Fibroblast of lung (primary cell): ENCODE data around the gene CH25H. TPM values are rescaled to one million over a fixed set of nuclear protein-coding genes. Genes with fewer than 3 reads are reported as not detected.
A peak's percentile ranks its signal among the peaks of the same experiment; 100 is the strongest.

Experiments used
- DNase-seq, 2 donors: peaks; one replicate each; pipeline versions ENCODE4 v3.0.0 to v3.0.0-alpha.2; 2010; ENCODE audit warnings: low read depth in 2 of 2
- H2AFZ ChIP-seq: 2 replicates; pipeline ENCODE4 v1.5.1; 2012; ENCODE audit warnings: low read length, control low read depth, inconsistent platforms
- H3K27ac ChIP-seq: 2 replicates; pipeline ENCODE4 v1.5.1; 2011; ENCODE audit warnings: low read length, control low read depth; ENCODE audit not compliant: insufficient read depth
- H3K27me3 ChIP-seq: 2 replicates; pipeline ENCODE4 v1.5.1; 2011; ENCODE audit warnings: mild to moderate bottlenecking, low read length; ENCODE audit not compliant: control insufficient read depth, insufficient read depth
- H3K36me3 ChIP-seq: 2 replicates; pipeline ENCODE4 v1.5.1; 2011; ENCODE audit warnings: low read length; ENCODE audit not compliant: control insufficient read depth, insufficient read depth
- H3K4me1 ChIP-seq: 2 replicates; pipeline ENCODE4 v1.5.1; 2011; ENCODE audit warnings: low read length; ENCODE audit not compliant: control insufficient read depth, insufficient read depth; ENCODE audit errors: extremely low read depth
- H3K4me2 ChIP-seq: 2 replicates; pipeline ENCODE4 v1.5.1; 2011; ENCODE audit warnings: low read length, control low read depth; ENCODE audit not compliant: insufficient read depth; ENCODE audit errors: extremely low read depth
- H3K4me3 ChIP-seq, 4 experiments: fragments of 200-600 bp in 1 of 4; sonication (generic) in 1 of 4; replicated peaks in 1 of 4; 2 replicates each; pipeline ENCODE4 v1.5.1; 2011 to 2016; ENCODE audit warnings: low read length in 4 of 4, low read depth in 3 of 4, mild to moderate bottlenecking in 3 of 4, control low read depth in 2 of 4, inconsistent platforms in 1 of 4, mixed read lengths in 1 of 4; ENCODE audit not compliant: insufficient read depth in 1 of 4; ENCODE audit errors: control extremely low read depth in 1 of 4
- H3K79me2 ChIP-seq: 2 replicates; pipeline ENCODE4 v1.5.1; 2012; ENCODE audit warnings: mild to moderate bottlenecking, low read length, inconsistent platforms; ENCODE audit not compliant: control insufficient read depth, insufficient read depth
- H3K9ac ChIP-seq: 2 replicates; pipeline ENCODE4 v1.5.1; 2011; ENCODE audit warnings: mild to moderate bottlenecking, low read length, control low read depth; ENCODE audit not compliant: insufficient read depth
- H3K9me3 ChIP-seq: 2 replicates; pipeline ENCODE4 v1.5.1; 2012; ENCODE audit warnings: low read depth, low read length; ENCODE audit not compliant: control insufficient read depth, insufficient read depth
- H4K20me1 ChIP-seq: 2 replicates; pipeline ENCODE4 v1.5.1; 2011; ENCODE audit warnings: low read length; ENCODE audit not compliant: control insufficient read depth, insufficient read depth; ENCODE audit errors: extremely low read depth
- CTCF ChIP-seq, 2 donors: IDR thresholded peaks in 1 of 2; conservative IDR thresholded peaks in 1 of 2; 1 replicate in 1 of 2; 2 replicates in 1 of 2; pipeline ENCODE4 v1.5.1; 2011 to 2012; ENCODE audit warnings: low read length in 2 of 2, control low read depth in 1 of 2, inconsistent platforms in 1 of 2, low read depth in 1 of 2, mild to moderate bottlenecking in 1 of 2
- EZH2 ChIP-seq: IDR thresholded peaks from 2 replicates; pipeline ENCODE4 v1.5.1; 2012; ENCODE audit warnings: low read length, control low read depth, mild to moderate bottlenecking; ENCODE audit errors: missing control alignments
- polyA plus RNA-seq, 2 donors: library from polyadenylated mRNA; depleted of rRNA in 1 of 2; stranded (reverse) in 1 of 2; unstranded in 1 of 2; fragments of >200 nt; gene quantifications; 2 replicates each; pipeline ENCODE4 v1.2.1, GENCODE V29; 2011 to 2012; ENCODE audit warnings: missing spikeins in 1 of 2
- total RNA-seq: library from RNA; depleted of rRNA; stranded (reverse); fragments of >200 nt; gene quantifications from 2 replicates; pipeline ENCODE4 v1.2.1, GENCODE V29; 2014

The CH25H gene
- total and polyA plus RNA-seq, 2 donors (not counting 1 experiment from before 2014, with no cell fraction given): 1.7 to 17.7 TPM

- Histone ChIP-seq H3K27ac (no peak overlapping the region), H3K4me3 (no peak overlapping the region), H3K79me2 (no peaks in the 10 kb centered on the region), H3K9me3 (no peaks in the 10 kb centered on the region), H3K9ac (no peak overlapping the region), H4K20me1 (no peaks in the 10 kb centered on the region), H3K4me1 (no peaks in the 10 kb centered on the region), H3K4me2 (no peak overlapping the region), H3K36me3 (no peaks in the 10 kb centered on the region), H3K27me3 (no peaks in the 10 kb centered on the region), H2AFZ (no peak overlapping the region)
- peak; percentile 23 to 50 for DNase-seq
- no peak for TF ChIP-seq CTCF (conservative IDR thresholded peaks at IDR 0.05 in 1 of 2, IDR thresholded peaks at IDR 0.05 in 1 of 2; ENCODE audit: low read depth in 1 of 2, low read length in 2 of 2)
- TF ChIP-seq EZH2: no peak
These were observed 21.5 kb downstream of the CH25H start for GRCh38 chr10:89185658-89186057.

- Histone ChIP-seq H2AFZ (no peak overlapping the region), H3K9ac (no peak overlapping the region), H3K27ac (no peak overlapping the region), H3K36me3 (no peaks in the 10 kb centered on the region), H3K79me2 (no peaks in the 10 kb centered on the region), H3K9me3 (no peaks in the 10 kb centered on the region), H3K4me3 (no peak overlapping the region), H3K4me1 (no peaks in the 10 kb centered on the region), H3K4me2 (no peak overlapping the region), H3K27me3 (no peaks in the 10 kb centered on the region), H4K20me1 (no peaks in the 10 kb centered on the region)
- TF ChIP-seq EZH2 (no peak), CTCF (conservative IDR thresholded peaks at IDR 0.05 in 1 of 2, IDR thresholded peaks at IDR 0.05 in 1 of 2; ENCODE audit: low read depth in 1 of 2, low read length in 2 of 2) (no peak)
- DNase-seq: no peak
These were observed 22.5 kb downstream of the CH25H start for GRCh38 chr10:89184638-89185037.

- TF ChIP-seq CTCF (conservative IDR thresholded peaks at IDR 0.05 in 1 of 2, IDR thresholded peaks at IDR 0.05 in 1 of 2; ENCODE audit: low read depth in 1 of 2, low read length in 2 of 2) (no peak), EZH2 (no peak)
- no peak overlapping the region for H3K4me3 ChIP-seq
- H3K9me3 ChIP-seq: no peaks in the 10 kb centered on the region
- H3K36me3 ChIP-seq: no peaks in the 10 kb centered on the region
- H2AFZ ChIP-seq: no peak overlapping the region
- H3K4me1 ChIP-seq: no peaks in the 10 kb centered on the region
- no peaks in the 10 kb centered on the region for H4K20me1 ChIP-seq
- no peak overlapping the region for H3K4me2 ChIP-seq
- H3K27ac ChIP-seq: no peak overlapping the region
- peak; percentile 36 to 47 for DNase-seq
- no peaks in the 10 kb centered on the region for H3K27me3 ChIP-seq
- no peak overlapping the region for H3K9ac ChIP-seq
- H3K79me2 ChIP-seq: no peaks in the 10 kb centered on the region
These were observed 23.5 kb downstream of the CH25H start for GRCh38 chr10:89183571-89183970.
